NB4 (cell line): ENCODE data around the gene CLBA1.

Experiments used
- CTCF ChIP-seq: IDR thresholded peaks from one replicate; pipeline ENCODE4 v1.5.1; 2012; ENCODE audit warnings: low read depth, low read length
- MYC ChIP-seq: IDR thresholded peaks from 2 replicates; pipeline ENCODE4 v1.6.1; 2011; ENCODE audit warnings: low read depth, low read length
- POLR2A ChIP-seq: IDR thresholded peaks from 2 replicates; pipeline ENCODE4 v1.6.1; 2011; ENCODE audit warnings: mild to moderate bottlenecking; ENCODE audit not compliant: insufficient read length; ENCODE audit errors: extremely low read depth
- TF ChIP-seq, protein P1 (sequence below): IDR thresholded peaks from 2 replicates; pipeline ENCODE4 v1.6.1; 2011; ENCODE audit warnings: low read depth, low read length

DNA sequence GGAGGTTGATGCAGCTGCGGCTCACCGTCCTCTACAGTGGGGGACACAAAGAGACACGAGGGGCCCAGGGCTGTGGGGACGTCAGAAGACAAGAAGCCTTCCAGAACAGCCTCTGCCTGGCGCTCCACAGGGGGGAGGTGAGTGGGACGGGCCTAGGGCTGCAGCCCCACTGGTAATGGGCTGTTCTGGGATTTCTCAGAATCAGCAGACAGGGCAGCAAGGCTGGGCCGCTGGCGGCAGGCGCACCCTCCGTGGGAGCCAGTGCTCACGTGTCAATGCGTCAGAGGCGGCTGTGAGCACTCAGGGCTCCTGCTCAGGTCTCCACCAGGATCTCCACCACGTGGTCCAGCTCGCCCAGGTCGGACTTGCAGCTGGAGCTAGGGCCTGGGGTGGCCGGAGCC, 25.3 kb downstream of the CLBA1 start:
- TF ChIP-seq POLR2A (no peak), CTCF (no peak), MYC (no peak)
- TF ChIP-seq, protein P1, sequence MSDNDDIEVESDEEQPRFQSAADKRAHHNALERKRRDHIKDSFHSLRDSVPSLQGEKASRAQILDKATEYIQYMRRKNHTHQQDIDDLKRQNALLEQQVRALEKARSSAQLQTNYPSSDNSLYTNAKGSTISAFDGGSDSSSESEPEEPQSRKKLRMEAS: no peak
